ENCODE measurements around the gene PLCB1. TPM values are rescaled to one million over a fixed set of nuclear protein-coding genes. Genes with fewer than 3 reads are reported as not detected.

Gene PLCB1
- total RNA-seq, 1 donor from 2014 or later: 10.8 TPM

- no peak for DNase-seq (ENCODE audit: low spot score)
- Mint-ChIP-seq H3K4me1 (ENCODE audit: low read depth) (no peaks in the 10 kb centered on the region), H3K36me3 (ENCODE audit: low read depth) (peaks cover 4% of the 10 kb centered on the region), H3K27ac (ENCODE audit: unreplicated experiment) (no peak overlapping the region), H3K4me3 (ENCODE audit: unreplicated experiment) (no peak overlapping the region), H3K9me3 (ENCODE audit: low read depth) (no peaks in the 10 kb centered on the region), H3K27me3 (ENCODE audit: low read depth) (no peaks in the 10 kb centered on the region)
- TF ChIP-seq, protein P1, sequence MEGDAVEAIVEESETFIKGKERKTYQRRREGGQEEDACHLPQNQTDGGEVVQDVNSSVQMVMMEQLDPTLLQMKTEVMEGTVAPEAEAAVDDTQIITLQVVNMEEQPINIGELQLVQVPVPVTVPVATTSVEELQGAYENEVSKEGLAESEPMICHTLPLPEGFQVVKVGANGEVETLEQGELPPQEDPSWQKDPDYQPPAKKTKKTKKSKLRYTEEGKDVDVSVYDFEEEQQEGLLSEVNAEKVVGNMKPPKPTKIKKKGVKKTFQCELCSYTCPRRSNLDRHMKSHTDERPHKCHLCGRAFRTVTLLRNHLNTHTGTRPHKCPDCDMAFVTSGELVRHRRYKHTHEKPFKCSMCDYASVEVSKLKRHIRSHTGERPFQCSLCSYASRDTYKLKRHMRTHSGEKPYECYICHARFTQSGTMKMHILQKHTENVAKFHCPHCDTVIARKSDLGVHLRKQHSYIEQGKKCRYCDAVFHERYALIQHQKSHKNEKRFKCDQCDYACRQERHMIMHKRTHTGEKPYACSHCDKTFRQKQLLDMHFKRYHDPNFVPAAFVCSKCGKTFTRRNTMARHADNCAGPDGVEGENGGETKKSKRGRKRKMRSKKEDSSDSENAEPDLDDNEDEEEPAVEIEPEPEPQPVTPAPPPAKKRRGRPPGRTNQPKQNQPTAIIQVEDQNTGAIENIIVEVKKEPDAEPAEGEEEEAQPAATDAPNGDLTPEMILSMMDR (IDR thresholded peaks at IDR 0.05): no peak
These were observed 317.1 kb downstream of the PLCB1 start for GRCh38 chr20:8449123-8449522.

GRCh38 chr20:8454137-8454712 is 322.2 kb downstream of the PLCB1 start:
- H3K4me1 Mint-ChIP-seq (ENCODE audit: low read depth): peaks cover 4% of the 10 kb centered on the region
- TF ChIP-seq, protein P1 (IDR thresholded peaks at IDR 0.05): peak; percentile 65
- no peak overlapping the region for H3K27ac Mint-ChIP-seq (ENCODE audit: unreplicated experiment)
- DNase-seq (ENCODE audit: low spot score): no peak
- H3K4me3 Mint-ChIP-seq (ENCODE audit: unreplicated experiment): no peak overlapping the region
- no peaks in the 10 kb centered on the region for H3K9me3 Mint-ChIP-seq (ENCODE audit: low read depth)
- no peaks in the 10 kb centered on the region for H3K27me3 Mint-ChIP-seq (ENCODE audit: low read depth)
- peaks cover 4% of the 10 kb centered on the region for H3K36me3 Mint-ChIP-seq (ENCODE audit: low read depth)

DNA sequence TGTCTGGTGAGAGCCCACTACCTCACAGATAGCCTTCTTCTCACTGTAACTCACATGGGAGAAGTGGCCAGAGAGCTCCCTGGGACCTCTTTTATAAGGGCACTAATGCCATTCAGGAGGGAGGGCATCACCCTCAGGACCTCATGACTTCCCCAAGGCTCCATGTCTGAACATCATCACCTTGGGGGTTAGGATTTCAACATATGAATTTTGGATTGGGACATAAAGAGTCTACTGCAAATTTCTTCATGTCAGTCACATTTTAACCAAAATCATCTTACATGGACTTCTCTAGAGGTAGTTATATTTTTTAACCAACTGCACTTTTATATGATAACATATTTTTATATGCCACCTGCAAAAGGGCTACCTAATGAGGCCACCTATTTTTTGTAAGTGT is 324.7 kb downstream of the PLCB1 start:
- no peak for DNase-seq (ENCODE audit: low spot score)
- H3K36me3 Mint-ChIP-seq (ENCODE audit: low read depth): peaks cover 4% of the 10 kb centered on the region
- TF ChIP-seq, protein P1 (IDR thresholded peaks at IDR 0.05): no peak
- no peaks in the 10 kb centered on the region for H3K27me3 Mint-ChIP-seq (ENCODE audit: low read depth)
- no peak overlapping the region for H3K4me3 Mint-ChIP-seq (ENCODE audit: unreplicated experiment)
- peaks cover 4% of the 10 kb centered on the region for H3K4me1 Mint-ChIP-seq (ENCODE audit: low read depth)
- H3K9me3 Mint-ChIP-seq (ENCODE audit: low read depth): no peaks in the 10 kb centered on the region
- no peak overlapping the region for H3K27ac Mint-ChIP-seq (ENCODE audit: unreplicated experiment)

DNA sequence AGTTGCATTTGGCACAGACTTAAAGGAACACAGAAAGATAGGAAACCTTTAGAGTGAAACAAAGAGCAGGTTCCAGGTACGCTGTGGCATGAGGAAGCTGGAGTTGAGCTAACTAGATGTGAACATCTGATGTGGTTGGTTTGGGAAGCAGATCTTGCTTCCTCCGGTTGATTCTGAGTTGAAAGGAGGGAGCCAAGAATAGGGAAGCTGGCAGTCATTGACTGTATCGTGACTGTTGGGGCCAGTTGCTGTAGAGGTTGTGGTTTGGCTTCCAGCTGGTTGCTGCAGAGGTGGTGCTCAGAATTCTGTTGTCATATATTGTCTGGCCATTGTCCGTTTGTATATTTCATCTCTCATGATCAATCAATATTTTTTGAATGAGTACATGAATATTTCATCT is 325.9 kb downstream of the PLCB1 start:
- Mint-ChIP-seq H3K27ac (ENCODE audit: unreplicated experiment) (no peak overlapping the region), H3K4me3 (ENCODE audit: unreplicated experiment) (no peak overlapping the region), H3K27me3 (ENCODE audit: low read depth) (no peaks in the 10 kb centered on the region), H3K36me3 (ENCODE audit: low read depth) (peaks cover 1% of the 10 kb centered on the region), H3K9me3 (ENCODE audit: low read depth) (no peaks in the 10 kb centered on the region), H3K4me1 (ENCODE audit: low read depth) (peaks cover 4% of the 10 kb centered on the region)
- TF ChIP-seq, protein P1 (IDR thresholded peaks at IDR 0.05): no peak
- DNase-seq (ENCODE audit: low spot score): no peak

GRCh38 chr20:8461186-8461585 is 329.1 kb downstream of the PLCB1 start:
- H3K4me1 Mint-ChIP-seq (ENCODE audit: low read depth): no peaks in the 10 kb centered on the region
- peaks cover 13% of the 10 kb centered on the region for H3K9me3 Mint-ChIP-seq (ENCODE audit: low read depth)
- no peaks in the 10 kb centered on the region for H3K36me3 Mint-ChIP-seq (ENCODE audit: low read depth)
- H3K27ac Mint-ChIP-seq (ENCODE audit: unreplicated experiment): no peak overlapping the region
- no peak overlapping the region for H3K4me3 Mint-ChIP-seq (ENCODE audit: unreplicated experiment)
- DNase-seq (ENCODE audit: low spot score): no peak
- TF ChIP-seq, protein P1 (IDR thresholded peaks at IDR 0.05): no peak
- no peaks in the 10 kb centered on the region for H3K27me3 Mint-ChIP-seq (ENCODE audit: low read depth)

Data from chondrocyte (in vitro differentiated cells).